ENCODE measurements around the gene MUSTN1. TPM values are rescaled to one million over a fixed set of nuclear protein-coding genes. Genes with fewer than 3 reads are reported as not detected.

The MUSTN1 gene
- total and polyA plus RNA-seq, 2 donors (not counting 1 experiment from before 2014, with no cell fraction given): 0.79 to 11.2 TPM

- TF ChIP-seq, protein P1, sequence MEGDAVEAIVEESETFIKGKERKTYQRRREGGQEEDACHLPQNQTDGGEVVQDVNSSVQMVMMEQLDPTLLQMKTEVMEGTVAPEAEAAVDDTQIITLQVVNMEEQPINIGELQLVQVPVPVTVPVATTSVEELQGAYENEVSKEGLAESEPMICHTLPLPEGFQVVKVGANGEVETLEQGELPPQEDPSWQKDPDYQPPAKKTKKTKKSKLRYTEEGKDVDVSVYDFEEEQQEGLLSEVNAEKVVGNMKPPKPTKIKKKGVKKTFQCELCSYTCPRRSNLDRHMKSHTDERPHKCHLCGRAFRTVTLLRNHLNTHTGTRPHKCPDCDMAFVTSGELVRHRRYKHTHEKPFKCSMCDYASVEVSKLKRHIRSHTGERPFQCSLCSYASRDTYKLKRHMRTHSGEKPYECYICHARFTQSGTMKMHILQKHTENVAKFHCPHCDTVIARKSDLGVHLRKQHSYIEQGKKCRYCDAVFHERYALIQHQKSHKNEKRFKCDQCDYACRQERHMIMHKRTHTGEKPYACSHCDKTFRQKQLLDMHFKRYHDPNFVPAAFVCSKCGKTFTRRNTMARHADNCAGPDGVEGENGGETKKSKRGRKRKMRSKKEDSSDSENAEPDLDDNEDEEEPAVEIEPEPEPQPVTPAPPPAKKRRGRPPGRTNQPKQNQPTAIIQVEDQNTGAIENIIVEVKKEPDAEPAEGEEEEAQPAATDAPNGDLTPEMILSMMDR (IDR thresholded peaks at IDR 0.05): no peak
- TF ChIP-seq EZH2 (IDR thresholded peaks at IDR 0.05; ENCODE audit: borderline replicate concordance, insufficient read depth, low read depth, low read length, poor library complexity, severe bottlenecking): no peak
- ChIA-PET POLR2A (no interaction called here), CTCF (no interaction called here)
- no peak overlapping the region for H3K4me3 Mint-ChIP-seq
- Histone ChIP-seq H3K4me3 (ENCODE audit: control extremely low read depth in 1 of 5, extremely low read depth in 1 of 5, insufficient read depth in 1 of 5, low read depth in 2 of 5, low read length in 4 of 5) (no peak overlapping the region), H4K20me1 (ENCODE audit: control insufficient read depth, insufficient read depth, low read length, poor library complexity, severe bottlenecking) (peaks cover 21% of the 10 kb centered on the region), H3K9ac (ENCODE audit: low read length) (no peak overlapping the region), H3K36me3 (replicated peaks in 1 of 2; ENCODE audit: control extremely low read depth in 1 of 2, control insufficient read depth in 1 of 2, extremely low read depth in 1 of 2, insufficient read depth in 2 of 2, low read length in 1 of 2) (peaks cover 0 to under 1% of the 10 kb centered on the region in 2 experiments), H3K9me3 (ENCODE audit: control extremely low read depth in 1 of 3, control insufficient read depth in 2 of 3, insufficient read depth in 1 of 3, low read length in 2 of 3) (no peaks in the 10 kb centered on the region), H3K79me2 (ENCODE audit: control insufficient read depth, insufficient read depth, low read length) (peaks cover 54% of the 10 kb centered on the region), H2AFZ (ENCODE audit: insufficient read depth, low read depth, low read length, poor library complexity, severe bottlenecking) (no peak overlapping the region), H3K4me2 (replicated peaks; ENCODE audit: low read depth, low read length, poor library complexity, severe bottlenecking) (no peak overlapping the region), H3K27me3 (replicated peaks in 1 of 4; ENCODE audit: control extremely low read depth in 1 of 4, control insufficient read depth in 3 of 4, insufficient read depth in 4 of 4, low read length in 3 of 4) (no peaks in the 10 kb centered on the region), H3K4me1 (ENCODE audit: control insufficient read depth in 2 of 2, insufficient read depth in 2 of 2, low read length in 2 of 2) (peaks cover 0 to 3% of the 10 kb centered on the region in 2 donors), H3K27ac (ENCODE audit: low read length in 2 of 2) (no peak overlapping the region)
- no peaks in the 10 kb centered on the region for H3K9me3 Mint-ChIP-seq (ENCODE audit: insufficient read depth)
- peaks cover 17% of the 10 kb centered on the region for H3K4me1 Mint-ChIP-seq
- DNase-seq (no peak), ATAC-seq (ENCODE audit: low read depth) (no peak)
- no peaks in the 10 kb centered on the region for H3K27me3 Mint-ChIP-seq
- 91% methylated on average over 6 of the region's 8 CpGs for WGBS (ENCODE audit: insufficient coverage)
- no peak overlapping the region for H3K27ac Mint-ChIP-seq
- intact Hi-C loops (cut with micrococcal nuclease): no loop called here
Observed at GRCh38 chr3:52873433-52874159, 38.8 kb upstream of the MUSTN1 start.

GRCh38 chr3:52872245-52872644, 37.4 kb upstream of the MUSTN1 start:
- H3K27me3 ChIP-seq (replicated peaks in 1 of 4; ENCODE audit: control extremely low read depth in 1 of 4, control insufficient read depth in 3 of 4, insufficient read depth in 4 of 4, low read length in 3 of 4): no peaks in the 10 kb centered on the region
- no peak overlapping the region for H3K4me3 Mint-ChIP-seq
- no peak overlapping the region for H3K4me2 ChIP-seq (replicated peaks; ENCODE audit: low read depth, low read length, poor library complexity, severe bottlenecking)
- no peak overlapping the region for H3K27ac Mint-ChIP-seq
- peaks cover 0 to 3% of the 10 kb centered on the region in 2 donors for H3K4me1 ChIP-seq (ENCODE audit: control insufficient read depth in 2 of 2, insufficient read depth in 2 of 2, low read length in 2 of 2)
- CTCF ChIA-PET: no interaction called here
- peaks cover 17% of the 10 kb centered on the region for H3K4me1 Mint-ChIP-seq
- TF ChIP-seq, protein P1 (IDR thresholded peaks at IDR 0.05): no peak
- TF ChIP-seq EZH2 (IDR thresholded peaks at IDR 0.05; ENCODE audit: borderline replicate concordance, insufficient read depth, low read depth, low read length, poor library complexity, severe bottlenecking): no peak
- POLR2A ChIA-PET: no interaction called here
- no peak overlapping the region for H3K27ac ChIP-seq (ENCODE audit: low read length in 2 of 2)
- intact Hi-C loops (cut with micrococcal nuclease): no loop called here
- no peak overlapping the region for H2AFZ ChIP-seq (ENCODE audit: insufficient read depth, low read depth, low read length, poor library complexity, severe bottlenecking)
- no peak for ATAC-seq (ENCODE audit: low read depth)
- H3K79me2 ChIP-seq (ENCODE audit: control insufficient read depth, insufficient read depth, low read length): peaks cover 42% of the 10 kb centered on the region
- peaks cover 19% of the 10 kb centered on the region for H4K20me1 ChIP-seq (ENCODE audit: control insufficient read depth, insufficient read depth, low read length, poor library complexity, severe bottlenecking)
- H3K9me3 ChIP-seq (ENCODE audit: control extremely low read depth in 1 of 3, control insufficient read depth in 2 of 3, insufficient read depth in 1 of 3, low read length in 2 of 3): no peaks in the 10 kb centered on the region
- WGBS (ENCODE audit: insufficient coverage): 100% methylated on average over 1 of the region's 3 CpGs
- no peaks in the 10 kb centered on the region for H3K9me3 Mint-ChIP-seq (ENCODE audit: insufficient read depth)
- H3K4me3 ChIP-seq (ENCODE audit: control extremely low read depth in 1 of 5, extremely low read depth in 1 of 5, insufficient read depth in 1 of 5, low read depth in 2 of 5, low read length in 4 of 5): no peak overlapping the region
- no peaks in the 10 kb centered on the region for H3K27me3 Mint-ChIP-seq
- no peak for DNase-seq
- H3K9ac ChIP-seq (ENCODE audit: low read length): no peak overlapping the region
- no peaks in the 10 kb centered on the region for H3K36me3 ChIP-seq (replicated peaks in 1 of 2; ENCODE audit: control extremely low read depth in 1 of 2, control insufficient read depth in 1 of 2, extremely low read depth in 1 of 2, insufficient read depth in 2 of 2, low read length in 1 of 2)
